Heart left ventricle (tissue), 16 donors: ENCODE data around the gene MAPK11. TPM values are rescaled to one million over a fixed set of nuclear protein-coding genes. Genes with fewer than 3 reads are reported as not detected.

ENCODE experiments used
- ATAC-seq, 4 donors: fragments of 200-7000 bp; cut with Tn5 transposase; one replicate each; pipeline ENCODE4 v1.9.1; 2020 to 2022; ENCODE audit warnings: moderate library complexity in 4 of 4, mild to moderate bottlenecking in 3 of 4, moderate number of reproducible peaks in 1 of 4
- DNase-seq, 5 donors: peaks; one replicate each; pipeline ENCODE4 v3.0.0-alpha.2; 2020
- H3K27ac ChIP-seq, 12 donors: fragments of 200-600 bp; sonication (generic) in 4 of 12; one replicate each; pipeline versions ENCODE4 v1.5.0 to v1.8.0; 2016 to 2022; ENCODE audit warnings: mild to moderate bottlenecking in 2 of 12
- H3K27me3 ChIP-seq, 9 donors: fragments of 200-600 bp; sonication (generic) in 2 of 9; one replicate each; pipeline versions ENCODE4 v1.5.1 to v1.8.0; 2016 to 2022; ENCODE audit warnings: mild to moderate bottlenecking in 3 of 9
- H3K36me3 ChIP-seq, 9 donors: fragments of 200-600 bp; sonication (generic) in 2 of 9; one replicate each; pipeline versions ENCODE4 v1.5.0 to v1.8.0; 2018 to 2022; ENCODE audit warnings: mild to moderate bottlenecking in 2 of 9
- H3K4me1 ChIP-seq, 12 donors: fragments of 200-600 bp; sonication (generic) in 4 of 12; one replicate each; pipeline versions ENCODE4 v1.5.0 to v1.8.0; 2016 to 2022; ENCODE audit warnings: mild to moderate bottlenecking in 3 of 12
- H3K4me3 ChIP-seq, 12 donors: fragments of 200-600 bp; sonication (generic) in 4 of 12; one replicate each; pipeline versions ENCODE4 v1.5.0 to v1.8.0; 2017 to 2022; ENCODE audit warnings: mild to moderate bottlenecking in 9 of 12, moderate library complexity in 4 of 12
- H3K9me3 ChIP-seq, 12 donors: fragments of 200-600 bp; sonication (generic) in 4 of 12; one replicate each; pipeline versions ENCODE4 v1.5.0 to v1.8.0; 2016 to 2022; ENCODE audit warnings: mild to moderate bottlenecking in 1 of 12
- CTCF ChIP-seq, 12 donors: fragments of 200-600 bp; sonication (generic) in 4 of 12; IDR thresholded peaks; one replicate each; pipeline versions ENCODE4 v1.5.0 to v1.8.0; 2018 to 2022; ENCODE audit warnings: antibody characterized with exemption in 12 of 12, mild to moderate bottlenecking in 5 of 12
- POLR2A ChIP-seq, 2 donors: fragments of 450-650 bp; IDR thresholded peaks; one replicate each; pipeline ENCODE4 v1.6.1; 2017; ENCODE audit warnings: antibody characterized with exemption in 2 of 2, mild to moderate bottlenecking in 2 of 2, moderate library complexity in 2 of 2
- WGBS, 4 donors: extraction: QIAGEN DNeasy Blood & Tissue Kit in 2 of 4; methylation state at CpG; one replicate each; pipeline versions ENCODE4 v1.1.5 to v1.1.7; 2013 to 2018; 5-methylcytosine and 5-hydroxymethylcytosine counted together
- intact Hi-C, 10 donors: fragments of 100-400 bp; cut with DNase I; formaldehyde crosslinking; loops; one replicate each; pipeline versions ENCODE4 v1.11.1 to v1.14.2; 2022
- polyA plus RNA-seq, 2 donors: library from polyadenylated mRNA; stranded (reverse); fragments of 200-250 nt; gene quantifications; one replicate each; pipeline ENCODE4 v1.2.3, GENCODE V29; 2013
- total RNA-seq, 9 donors: library from RNA; depleted of rRNA in 2 of 9; stranded (reverse); fragments of >200 nt in 2 of 9; fragmentation: NEBNext Ultra II Directional in 3 of 9; extraction: Animal tissue kit (Norgen Biotek cat#: 25700) in 3 of 9; gene quantifications; one replicate each; pipeline versions ENCODE4 v1.1.0 to v1.2.4, GENCODE V29; 2016 to 2023
- donor health status: ischemic (EF 13 %, LVEDD 7.1; RV severe dilation, severe dysfunction).
- donor health status: healthy with polysubstance abuse.
- donor health status: DM: no; HTN: yes; CAD: no.
- donor health status: DM: no; HTN: no; CAD: no.
- donor health status: ischemic (EF 25% LVEDD 6.9; RV normal size, moderate dysfunction).
- donor health status: ischemic (EF 25% LVEDD 5.7; RV mildly dilated, moderate dysfunction).
- donor health status: healthy.
- donor health status: DM: yes; HTN: yes; CAD: no.
- donor health status: ischemic (EF 35%, LVEDD 5.7; RV mildly dilated, moderate dysfunction).
- donor health status: nonischemic (EF 11% LVEDD 7.7; RV severe dilation, severe dysfunction).
- donor health status: DM: yes; HTN: yes; CAD: no.
- donor health status: PGD.
- donor health status: ischemic (EF 29% LVEDD 5.4; RV normal size, mild dysfunction).
- donor health status: nonischemic (EF 23%, LVEDD 6.1; RV moderate dilation, normal function).

Gene MAPK11
- total and polyA plus RNA-seq, 11 donors = 5.0 to 12.1 (median 7.5) TPM

GRCh38 chr22:50278461-50278860 is 8.3 kb upstream of the MAPK11 start:
- no peak overlapping the region for H3K27ac ChIP-seq
- DNase-seq = no peak
- 91 to 95% (median 92%) methylated on average over 4 to 21 of the region's 21 CpGs for WGBS, 4 donors
- intact Hi-C loops = loop anchor here in 4 of 10 donors (5.0 kb wide), 1 partner anchor 49 kb away; the partner anchor contains the start of gene DENND6B (in 4 of the 4)
- ATAC-seq = no peak
- H3K9me3 ChIP-seq = no peaks in the 10 kb centered on the region
- TF ChIP-seq POLR2A (IDR thresholded peaks at IDR 0.05) = no peak
- no peak for TF ChIP-seq CTCF (IDR thresholded peaks at IDR 0.05)
- no peak overlapping the region for H3K4me3 ChIP-seq
- H3K27me3 ChIP-seq = no peaks in the 10 kb centered on the region
- H3K4me1 ChIP-seq = peaks cover 0 to 21% (median 4%) of the 10 kb centered on the region in 12 donors
- peaks cover 0 to 86% (median 83%) of the 10 kb centered on the region in 9 donors for H3K36me3 ChIP-seq

- Histone ChIP-seq H3K4me3 (no peak overlapping the region), H3K9me3 (no peaks in the 10 kb centered on the region), H3K27me3 (no peaks in the 10 kb centered on the region), H3K36me3 (peaks cover 0 to 79% (median 76%) of the 10 kb centered on the region in 9 donors), H3K27ac (no peak overlapping the region), H3K4me1 (peaks cover 0 to 22% (median 4%) of the 10 kb centered on the region in 12 donors)
- ATAC-seq (no peak), DNase-seq (no peak)
- 88 to 90% (median 89%) methylated on average over 25 of the region's 25 CpGs for WGBS, 4 donors
- no peak for TF ChIP-seq CTCF (IDR thresholded peaks at IDR 0.05)
- TF ChIP-seq POLR2A (IDR thresholded peaks at IDR 0.05) = no peak
- intact Hi-C loops = loop anchor here in 6 of 10 donors (2.0 to 5.0 kb wide), 3 partner anchors 29 to 50 kb away; partner anchors contain the start of genes DENND6B (in 5 of the 6) and PLXNB2 (in 1 of the 6)
These were observed 7.6 kb upstream of the MAPK11 start for GRCh38 chr22:50277761-50278160.

GRCh38 chr22:50276143-50276542 is 6.0 kb upstream of the MAPK11 start:
- Histone ChIP-seq H3K27me3 (peaks cover 0 to 9% (median 0%) of the 10 kb centered on the region in 9 donors), H3K4me1 (peaks cover 0 to 27% (median 15%) of the 10 kb centered on the region in 12 donors), H3K4me3 (no peak overlapping the region), H3K36me3 (peaks cover 0 to 63% (median 60%) of the 10 kb centered on the region in 9 donors), H3K27ac (peak overlapping the region in 1 of 12 donors; percentile 17), H3K9me3 (no peaks in the 10 kb centered on the region)
- intact Hi-C loops = loop anchor here in 7 of 10 donors (1.0 to 5.0 kb wide), 4 partner anchors 31 to 51 kb away; partner anchors contain the start of genes DENND6B (in 6 of the 7) and PLXNB2 (in 1 of the 7)
- DNase-seq (peak in 4 of 5 donors; percentile 68 to 86 (median 73)), ATAC-seq (peak; percentile 53 to 87 (median 81))
- 63 to 67% (median 65%) methylated on average over 23 to 25 of the region's 25 CpGs for WGBS, 4 donors
- TF ChIP-seq CTCF (IDR thresholded peaks at IDR 0.05) (peak; percentile 42 to 77 (median 58)), POLR2A (IDR thresholded peaks at IDR 0.05) (no peak)

- Histone ChIP-seq H3K27me3 (peaks cover 0 to 10% (median 0%) of the 10 kb centered on the region in 9 donors), H3K4me1 (peaks cover 3 to 35% (median 22%) of the 10 kb centered on the region in 12 donors), H3K27ac (no peak overlapping the region), H3K4me3 (no peak overlapping the region), H3K36me3 (peaks cover 0 to 56% (median 53%) of the 10 kb centered on the region in 9 donors), H3K9me3 (no peaks in the 10 kb centered on the region)
- ATAC-seq (no peak), DNase-seq (no peak)
- no peak for TF ChIP-seq CTCF (IDR thresholded peaks at IDR 0.05)
- TF ChIP-seq POLR2A (IDR thresholded peaks at IDR 0.05) = no peak
- intact Hi-C loops = loop anchor here in 8 of 10 donors (1.0 to 5.0 kb wide), 5 partner anchors 31 to 55 kb away; partner anchors contain the start of genes DENND6B (in 6 of the 8) and PLXNB2 (in 1 of the 8)
- WGBS, 4 donors = 86 to 90% (median 88%) methylated on average over 35 to 43 of the region's 43 CpGs
These were observed 5.2 kb upstream of the MAPK11 start for GRCh38 chr22:50275181-50276055.
